ENCODE results near the gene IL17RD.

IL17RD gene

DNA sequence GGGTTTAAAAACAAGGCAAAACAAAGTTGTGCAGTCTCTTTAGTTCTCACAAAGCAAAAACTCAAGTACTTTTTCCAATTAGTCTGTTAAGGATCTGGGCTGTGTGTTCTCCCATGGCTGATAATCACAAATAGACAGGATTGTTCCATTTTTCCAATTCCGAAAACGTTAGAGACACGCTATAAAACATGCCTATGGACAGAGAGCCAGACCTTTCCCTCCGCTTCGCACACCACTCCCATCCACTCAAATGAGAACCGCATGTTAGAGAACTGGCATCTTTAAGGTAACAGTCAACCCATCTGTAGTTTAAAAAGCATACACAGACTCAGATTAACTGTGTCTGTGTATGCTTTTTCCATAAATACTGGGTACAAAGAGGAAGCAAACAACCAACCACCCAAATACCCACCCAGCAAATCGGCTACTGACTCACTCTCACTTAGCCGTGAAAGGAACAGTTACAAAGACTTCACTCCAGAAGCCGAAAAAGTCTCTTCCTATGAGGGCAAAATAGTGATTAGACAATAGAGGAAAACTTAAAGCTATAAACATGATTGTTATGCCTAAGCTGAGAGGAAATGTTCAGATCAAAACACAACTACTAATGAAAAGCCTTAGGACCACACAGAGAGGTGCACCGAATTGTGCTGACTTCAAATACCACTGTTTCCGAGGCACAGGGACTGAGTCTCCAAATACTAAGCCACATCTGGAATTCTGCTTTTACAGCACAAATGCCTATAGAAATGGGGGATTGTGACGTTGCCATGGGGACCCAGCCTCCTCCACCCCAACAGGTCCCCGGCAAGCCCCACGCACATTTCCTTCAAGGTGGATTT is 36.1 kb downstream of the IL17RD start:
- no peak for DNase-seq

DNA sequence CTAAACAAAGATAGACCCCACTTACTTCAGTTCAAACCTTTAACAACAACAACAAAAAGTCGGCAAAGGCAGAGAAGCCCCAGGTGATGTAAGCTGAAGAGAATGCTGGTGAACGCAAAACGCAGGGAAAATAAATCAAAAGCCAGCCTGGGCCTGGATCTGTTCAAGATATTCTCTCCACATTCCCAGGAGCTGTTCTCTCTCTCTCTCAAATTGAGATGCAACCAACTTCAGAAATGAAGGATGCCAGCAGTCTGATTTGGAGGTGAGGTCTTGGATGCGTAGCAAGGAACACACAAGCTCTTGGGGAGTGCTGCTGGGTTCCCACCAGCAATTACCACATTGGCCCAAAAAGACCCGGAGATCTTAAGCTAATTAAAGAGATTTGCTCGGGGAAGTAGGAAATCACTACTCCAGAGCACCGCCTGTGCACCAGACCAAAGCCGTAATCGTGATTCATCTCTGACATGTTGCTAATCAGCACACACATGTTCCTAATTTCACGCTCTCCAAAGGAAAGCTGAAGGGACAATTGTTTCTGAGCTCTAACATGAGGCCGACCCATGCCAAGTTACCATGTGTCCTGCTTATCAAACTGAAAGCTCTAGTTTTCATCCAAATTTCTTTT is 37.1 kb downstream of the IL17RD start:
- DNase-seq: no peak

DNA sequence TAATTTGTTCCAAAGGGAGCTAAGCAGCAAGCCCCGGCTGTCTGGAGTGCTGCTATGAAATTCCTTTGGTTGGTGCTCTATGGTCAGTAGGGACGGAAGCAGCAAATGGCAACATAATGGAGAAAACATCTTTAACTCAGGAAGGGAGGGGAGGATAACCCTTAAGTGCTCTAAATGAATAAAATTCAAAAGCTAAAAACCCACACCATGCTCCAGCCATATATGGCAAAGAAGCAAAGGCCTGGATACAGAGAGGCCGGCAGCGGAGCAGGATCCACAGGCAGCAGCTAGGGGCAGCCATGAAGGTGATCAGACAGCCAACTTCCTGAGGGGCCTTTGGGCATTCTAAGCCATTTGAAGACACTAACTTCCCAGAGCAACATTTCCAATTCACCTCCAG is 38.9 kb downstream of the IL17RD start:
- no peak for DNase-seq

DNA sequence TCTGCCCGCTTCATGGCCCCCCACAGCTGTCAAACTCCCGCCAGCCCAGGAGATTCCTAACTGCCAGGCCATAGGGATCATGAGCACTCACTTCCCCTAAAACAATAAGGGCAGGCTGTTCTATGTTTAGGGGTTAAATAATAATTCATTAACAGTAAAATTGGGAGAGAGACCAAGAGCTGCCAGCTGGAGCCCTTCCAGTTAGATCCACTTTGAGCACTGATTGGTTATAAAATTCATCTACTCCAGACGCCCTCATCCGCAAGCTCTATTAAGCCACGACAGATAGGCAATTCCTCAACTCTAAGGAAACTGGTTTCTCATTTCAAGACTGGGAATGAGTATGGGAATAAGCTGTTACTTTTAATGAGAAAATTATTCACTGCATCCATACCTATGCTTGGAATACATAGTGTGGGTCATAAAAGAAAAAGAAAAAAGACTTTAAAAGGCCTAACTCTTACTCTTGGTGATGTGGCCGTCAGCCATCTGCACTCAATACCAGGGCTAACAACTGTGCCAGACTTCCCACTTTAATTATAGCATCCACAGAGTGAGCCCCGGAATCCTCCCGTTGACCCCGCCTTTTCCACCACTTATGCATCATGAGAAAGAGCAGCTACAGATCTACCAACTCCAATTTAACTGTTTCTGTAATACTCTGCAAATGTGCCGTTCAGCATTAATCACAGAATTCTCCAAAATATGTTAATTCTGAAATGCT is 44.5 kb downstream of the IL17RD start:
- no peak for DNase-seq

DNA sequence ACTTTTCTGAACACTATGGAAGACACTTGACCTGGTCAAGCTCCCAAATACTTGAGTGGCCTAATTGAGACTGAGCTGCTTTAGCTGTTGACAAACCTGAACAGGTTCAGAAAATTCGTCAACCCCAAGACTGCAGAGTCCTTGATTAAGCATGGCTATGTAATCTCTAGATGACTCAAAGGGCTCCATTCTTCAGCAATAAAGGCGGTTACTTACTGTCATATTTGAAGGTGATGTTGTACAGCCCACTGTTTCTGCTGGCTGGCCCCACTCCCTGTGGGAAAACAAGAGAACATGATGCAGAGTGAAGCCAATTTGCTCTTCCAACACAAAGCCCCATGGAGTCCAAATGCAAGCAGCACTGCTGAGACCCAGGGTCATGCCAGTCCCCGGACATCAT is 45.1 kb downstream of the IL17RD start:
- DNase-seq: no peak

DNA sequence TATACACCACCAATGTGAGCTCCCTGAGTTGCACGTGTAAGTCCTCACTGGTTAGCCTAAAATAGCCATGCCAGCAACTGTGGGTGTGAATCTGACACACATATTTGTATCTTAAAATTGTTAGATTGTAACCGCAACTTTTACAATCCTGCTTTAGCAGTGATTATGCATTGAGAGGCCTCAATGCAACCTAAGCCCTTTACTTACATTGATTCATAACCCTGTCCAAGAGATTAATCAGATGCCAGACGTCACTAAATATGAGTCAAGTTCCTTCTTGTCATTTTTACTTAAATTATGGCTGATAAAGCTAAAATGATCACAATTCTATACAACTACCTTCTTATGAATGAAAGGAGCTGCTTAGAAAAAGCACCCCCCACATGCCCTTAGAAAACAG is 46.9 kb downstream of the IL17RD start:
- DNase-seq: no peak

DNA sequence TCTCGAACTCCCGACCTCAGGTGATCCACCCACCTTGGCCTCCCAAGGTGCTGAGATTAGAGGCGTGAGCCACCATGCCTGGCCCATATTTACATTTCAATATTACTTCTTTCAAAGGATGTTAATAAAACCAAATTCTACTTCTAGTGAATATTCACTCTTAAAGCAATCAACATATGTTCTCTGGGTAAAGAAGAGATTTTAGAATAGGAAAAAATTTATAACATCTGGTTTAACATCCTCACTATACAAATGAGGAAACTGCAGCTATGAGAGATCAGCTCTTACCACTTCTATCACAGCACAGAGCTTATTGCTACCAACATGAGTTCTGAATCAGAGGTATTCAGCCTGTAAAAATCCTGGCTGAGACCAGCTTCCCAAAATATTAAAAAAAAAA is 48.7 kb downstream of the IL17RD start:
- no peak for DNase-seq

DNA sequence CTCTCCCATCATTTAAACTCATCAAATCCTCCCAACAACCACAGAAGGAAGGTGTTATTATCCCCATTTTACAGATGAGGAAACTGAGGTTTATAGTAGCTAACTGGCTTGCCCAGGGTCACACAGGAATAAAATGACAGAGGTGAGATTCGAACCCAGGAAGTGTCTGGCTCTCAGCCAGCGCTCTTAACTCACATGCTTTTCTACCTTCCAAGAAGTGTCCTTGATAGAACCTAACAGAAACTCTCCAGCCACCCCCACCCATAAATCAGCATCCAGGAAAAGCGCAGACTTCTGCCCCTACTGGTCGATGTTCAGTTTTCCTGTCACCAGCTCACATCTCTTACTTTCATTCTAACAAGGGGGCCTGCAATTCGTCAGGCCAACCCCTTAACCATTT is 52.9 kb downstream of the IL17RD start:
- DNase-seq: no peak

DNA sequence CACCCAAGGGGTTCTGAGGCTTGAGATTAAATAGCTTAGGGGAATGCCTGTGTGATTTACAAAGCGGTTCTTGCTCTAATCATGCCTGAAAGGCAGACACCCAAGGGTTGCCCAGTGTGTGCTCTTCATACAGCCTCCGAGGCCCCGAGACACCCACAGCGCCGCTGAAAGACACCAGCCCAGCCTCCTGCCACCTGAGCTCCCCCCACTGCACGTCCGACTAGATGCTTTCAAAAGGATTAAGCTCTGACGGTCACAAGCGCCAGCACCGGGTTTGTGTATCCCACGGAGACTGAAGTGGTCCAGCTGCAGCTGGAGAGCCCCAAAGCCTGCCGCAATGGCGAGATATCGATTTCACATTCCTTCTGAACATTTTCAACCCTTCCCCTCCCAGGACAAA is 54.4 kb downstream of the IL17RD start:
- no peak for DNase-seq

DNA sequence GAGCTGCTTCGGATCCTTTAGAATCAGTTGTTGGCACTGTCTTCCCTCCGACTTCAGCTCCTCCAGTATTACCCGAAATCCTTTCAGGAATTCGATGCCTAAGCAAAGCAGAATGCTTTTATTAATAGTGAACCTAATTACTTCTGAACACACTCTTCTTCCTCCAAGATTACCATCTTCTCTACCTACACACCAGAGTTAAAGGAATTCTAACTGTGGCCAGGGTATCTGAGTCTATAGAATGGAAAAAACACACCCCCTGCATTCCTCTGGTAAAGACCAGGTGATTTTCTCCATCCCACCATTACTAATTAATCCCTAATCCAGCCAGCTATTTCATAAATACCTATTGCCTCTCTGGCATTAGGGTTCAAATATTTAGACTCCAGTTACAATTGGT is 54.9 kb downstream of the IL17RD start:
- no peak for DNase-seq

DNA sequence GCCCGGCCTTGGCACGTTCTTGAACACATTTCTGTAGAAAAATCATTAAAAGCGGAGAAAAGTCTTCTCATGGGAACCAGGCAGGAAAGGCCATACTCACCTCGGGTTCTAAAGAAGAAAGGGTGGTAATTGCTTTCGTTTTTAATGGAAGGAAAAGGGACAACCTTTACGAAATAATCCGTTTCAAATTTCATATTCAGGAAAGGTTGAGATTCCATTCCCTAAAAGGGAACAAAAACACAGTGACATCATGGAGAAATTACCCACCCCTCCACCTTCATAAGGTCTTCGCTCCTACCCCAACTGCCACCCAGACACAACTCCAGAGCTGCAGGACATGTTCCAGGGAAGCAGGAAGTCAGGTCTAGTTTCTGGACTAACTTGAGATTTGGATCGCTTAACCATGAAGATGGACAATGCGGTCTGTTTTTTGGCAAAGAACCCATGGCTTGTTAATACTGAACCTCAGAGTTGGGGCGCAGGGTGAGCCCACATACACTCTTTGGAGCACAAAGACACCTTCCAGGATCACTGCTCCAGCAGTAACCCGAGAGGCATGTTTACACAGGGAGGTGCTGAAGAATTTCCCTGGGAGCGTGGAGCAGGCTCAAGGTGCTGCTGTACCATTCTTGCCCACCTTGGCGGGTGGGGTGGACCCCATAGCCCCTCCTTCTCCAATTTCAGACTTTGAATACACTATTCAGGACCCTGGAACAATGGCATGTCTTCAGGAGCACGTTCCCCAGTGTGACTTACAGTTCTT is 55.5 kb downstream of the IL17RD start:
- no peak for DNase-seq

DNA sequence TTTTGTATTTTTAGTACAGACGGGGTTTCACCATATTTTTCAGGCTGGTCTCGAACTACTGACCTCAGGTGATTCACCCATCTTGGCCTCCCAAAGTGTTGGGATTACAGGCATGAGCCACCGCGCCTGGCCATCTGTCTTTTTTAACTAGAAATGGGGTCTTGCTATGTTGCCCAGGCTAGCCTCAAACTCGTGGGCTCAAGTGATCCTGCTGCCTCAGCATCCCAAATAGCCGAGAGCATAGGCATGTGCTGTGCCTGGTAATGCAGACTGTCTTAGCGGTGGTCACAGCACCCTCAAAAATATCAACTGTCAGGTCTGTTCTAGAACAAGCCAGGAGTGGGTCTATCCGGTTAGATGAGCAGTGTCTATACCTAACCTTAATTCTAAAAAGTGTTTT is 56.5 kb downstream of the IL17RD start:
- no peak for DNase-seq

DNA sequence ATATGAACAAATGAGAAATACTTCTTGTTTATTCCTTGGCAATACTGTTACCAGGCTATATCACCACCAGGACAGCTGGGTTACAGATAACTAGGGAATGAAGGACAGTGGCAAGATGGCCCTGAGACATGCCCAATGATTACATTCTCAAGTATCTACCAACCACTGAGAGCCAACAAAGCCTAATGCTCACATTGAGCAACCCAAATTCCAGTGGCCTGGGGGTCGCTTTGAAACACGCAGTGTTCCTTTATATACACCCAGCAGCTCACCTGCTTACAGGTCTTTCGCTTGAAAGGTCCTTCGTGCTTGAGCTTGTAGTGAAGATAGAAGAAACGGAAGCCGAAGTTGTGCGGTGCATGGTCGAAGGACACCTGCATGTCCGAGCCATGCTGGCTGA is 59.6 kb downstream of the IL17RD start:
- no peak for DNase-seq

DNA sequence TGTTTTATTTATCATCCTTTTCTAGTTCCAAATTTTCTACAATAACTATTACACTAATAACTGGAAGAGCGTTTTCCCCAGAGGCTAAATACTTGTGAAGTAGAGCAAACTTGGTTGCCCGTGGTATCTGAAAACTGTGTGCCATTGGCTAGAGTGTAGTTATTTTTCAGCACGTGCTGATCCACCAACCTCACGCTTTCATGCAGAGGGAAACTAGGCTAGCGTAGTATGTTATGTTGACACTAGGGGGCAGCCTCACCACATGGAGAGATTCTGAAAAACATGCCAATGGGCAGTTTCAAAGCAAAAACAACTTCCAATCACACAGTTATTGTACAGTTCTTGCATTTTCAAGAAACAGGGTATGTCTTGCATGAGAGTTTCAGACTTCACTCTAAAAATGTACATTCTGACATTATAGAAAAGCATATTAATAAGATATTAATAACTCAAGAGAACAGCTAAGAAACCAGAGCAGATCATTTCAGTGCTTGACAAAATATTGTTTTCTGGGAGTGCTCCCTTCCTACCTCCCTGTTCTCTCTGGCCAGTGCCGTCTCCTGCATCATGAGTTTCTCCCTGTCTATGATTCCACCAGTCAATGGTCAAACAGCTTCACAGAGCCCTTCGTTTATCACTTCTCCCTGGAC is 65.0 kb downstream of the IL17RD start:
- peak; percentile 19 for DNase-seq

DNA sequence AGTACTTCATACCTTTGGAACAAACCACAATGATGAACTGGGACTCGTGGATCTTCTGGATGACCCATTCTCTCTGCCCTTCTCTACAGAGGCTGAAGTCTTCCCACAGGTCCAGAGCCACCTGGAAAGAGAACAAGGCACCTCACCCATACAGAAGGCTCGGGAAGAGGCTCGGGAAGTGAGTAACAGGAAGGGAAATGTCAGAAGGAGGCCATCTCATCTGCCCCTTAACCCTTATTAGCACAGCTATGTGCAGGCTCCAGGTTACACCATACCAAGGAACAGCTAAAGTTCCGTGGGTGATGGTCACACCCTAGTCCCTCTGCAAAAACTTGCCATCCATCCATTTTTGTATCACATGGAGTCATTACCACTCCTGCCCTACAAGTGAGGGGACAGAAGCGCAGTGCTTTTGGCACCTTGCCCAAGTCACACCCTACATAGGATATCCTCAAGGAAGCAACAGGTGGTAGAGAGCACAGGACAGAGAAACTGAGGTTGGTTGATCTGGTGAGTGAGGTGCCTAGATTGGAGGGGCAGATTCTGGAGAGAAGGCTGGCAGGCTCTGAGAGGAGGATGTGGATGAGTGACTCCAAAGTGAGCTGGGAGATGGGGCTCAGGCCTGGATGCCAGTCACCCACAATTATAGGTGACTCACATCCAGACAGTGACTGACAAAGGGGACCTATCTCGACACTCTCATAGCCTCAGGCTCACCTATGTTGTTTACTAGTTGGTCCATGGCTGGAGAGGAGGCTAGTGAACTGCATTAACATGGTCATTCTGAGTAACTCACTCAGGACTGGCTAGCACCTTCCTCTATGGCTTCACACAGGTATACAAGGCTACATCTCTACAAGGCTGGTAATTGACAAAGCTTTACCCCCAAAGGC is 66.5 kb downstream of the IL17RD start:
- no peak for DNase-seq

DNA sequence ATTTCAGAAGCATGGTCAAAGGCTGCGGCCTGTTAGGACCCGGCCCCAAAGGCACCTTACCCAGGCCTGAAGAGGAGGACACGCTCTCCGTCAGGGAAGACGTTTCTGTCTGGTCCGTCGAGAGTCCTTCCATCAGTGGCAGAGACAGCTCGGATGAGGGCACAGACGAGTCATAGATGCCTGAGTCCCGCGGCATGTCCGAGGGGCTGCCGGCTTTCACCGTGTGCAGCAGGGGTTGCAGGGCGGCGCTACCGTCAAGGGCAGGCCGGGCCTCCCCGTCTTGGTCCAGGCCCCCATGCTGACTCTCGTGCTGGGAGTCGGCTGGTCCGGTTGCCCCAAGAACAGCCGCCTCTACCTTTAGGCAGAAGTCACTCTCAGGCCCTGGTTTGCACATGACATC is 67.6 kb downstream of the IL17RD start:
- DNase-seq: no peak

DNA sequence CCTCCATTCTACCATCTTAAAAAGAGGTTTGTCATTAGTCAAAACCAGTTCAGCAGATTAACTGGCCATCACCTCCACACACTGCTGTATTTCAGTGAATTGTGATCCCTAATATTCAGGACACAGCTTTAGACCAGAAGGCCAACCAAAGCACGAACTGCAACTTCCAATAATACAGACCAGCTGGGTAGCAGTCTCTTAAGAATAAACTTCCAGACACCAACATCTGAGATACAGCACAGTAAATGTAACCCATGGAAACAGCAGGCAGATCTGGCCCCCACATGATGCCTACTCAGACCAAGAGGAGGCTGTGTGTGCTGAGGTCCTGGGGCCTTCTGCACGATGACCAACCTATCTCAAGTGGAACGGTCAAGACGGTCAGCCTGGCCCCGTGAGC is 69.8 kb downstream of the IL17RD start:
- no peak for DNase-seq

DNA sequence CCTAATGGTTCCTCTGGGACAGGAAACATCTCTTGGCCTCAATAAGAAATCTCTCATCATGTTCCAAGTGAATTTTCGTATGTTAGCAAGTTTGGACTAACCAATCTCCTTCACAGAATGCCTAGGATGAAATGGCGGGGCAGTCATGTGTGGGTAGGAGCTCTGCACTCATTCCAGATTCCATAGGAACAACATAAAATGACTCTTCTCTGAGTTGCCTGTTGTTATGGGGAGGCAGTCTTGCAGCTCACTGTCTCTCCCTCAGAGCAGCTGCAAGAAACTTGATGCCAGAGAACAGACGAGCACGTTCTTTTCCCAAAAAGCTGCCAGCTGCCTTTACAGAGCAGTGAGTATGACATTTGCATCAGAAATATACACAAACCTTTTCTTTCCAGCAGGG is 70.6 kb downstream of the IL17RD start:
- no peak for DNase-seq

DNA sequence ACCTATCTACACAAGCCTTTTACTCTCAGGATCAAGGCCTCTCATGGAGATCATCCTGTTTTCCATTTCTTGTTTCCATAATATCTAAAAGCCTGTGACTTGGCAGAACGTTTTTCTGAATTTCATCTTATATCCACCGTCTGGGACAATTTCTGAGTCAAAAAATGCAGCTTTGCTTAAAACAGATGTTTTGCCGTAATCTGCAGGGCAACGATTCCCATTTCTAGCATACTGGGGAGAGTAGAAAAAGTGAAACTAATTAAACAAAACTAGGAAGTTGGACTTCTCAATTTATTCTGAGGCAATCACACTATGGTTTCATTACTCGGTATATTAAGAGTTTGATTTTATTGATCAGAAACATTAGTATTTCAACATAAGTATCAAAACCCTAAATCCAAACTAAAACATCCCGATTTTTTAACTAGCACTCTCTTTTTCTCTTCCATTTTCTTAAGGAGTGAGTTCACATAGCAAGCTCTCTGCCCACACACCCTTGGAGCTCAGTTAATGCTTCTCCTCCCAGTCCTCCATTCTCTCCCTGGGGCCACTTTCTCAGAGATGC is 71.1 kb downstream of the IL17RD start:
- no peak for DNase-seq

DNA sequence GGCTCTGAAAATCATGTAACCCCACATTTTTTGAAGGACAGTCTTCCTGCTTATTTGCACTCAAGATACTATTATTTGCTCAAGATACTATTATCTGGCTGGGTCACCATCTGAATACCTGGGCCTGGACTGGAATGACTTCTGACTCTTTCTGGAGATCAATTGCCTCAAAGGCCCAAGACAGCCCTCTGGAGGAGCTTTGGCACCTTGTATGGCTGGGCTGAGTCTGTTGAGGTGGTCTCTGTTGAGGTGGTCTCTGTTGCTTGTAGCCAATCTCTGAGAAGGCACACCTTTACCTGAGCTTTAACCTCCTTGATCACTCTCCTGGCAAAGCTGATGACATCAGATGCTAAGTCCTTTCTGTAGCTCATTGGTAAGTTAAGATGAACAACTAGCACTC is 71.7 kb downstream of the IL17RD start:
- no peak for DNase-seq

DNA sequence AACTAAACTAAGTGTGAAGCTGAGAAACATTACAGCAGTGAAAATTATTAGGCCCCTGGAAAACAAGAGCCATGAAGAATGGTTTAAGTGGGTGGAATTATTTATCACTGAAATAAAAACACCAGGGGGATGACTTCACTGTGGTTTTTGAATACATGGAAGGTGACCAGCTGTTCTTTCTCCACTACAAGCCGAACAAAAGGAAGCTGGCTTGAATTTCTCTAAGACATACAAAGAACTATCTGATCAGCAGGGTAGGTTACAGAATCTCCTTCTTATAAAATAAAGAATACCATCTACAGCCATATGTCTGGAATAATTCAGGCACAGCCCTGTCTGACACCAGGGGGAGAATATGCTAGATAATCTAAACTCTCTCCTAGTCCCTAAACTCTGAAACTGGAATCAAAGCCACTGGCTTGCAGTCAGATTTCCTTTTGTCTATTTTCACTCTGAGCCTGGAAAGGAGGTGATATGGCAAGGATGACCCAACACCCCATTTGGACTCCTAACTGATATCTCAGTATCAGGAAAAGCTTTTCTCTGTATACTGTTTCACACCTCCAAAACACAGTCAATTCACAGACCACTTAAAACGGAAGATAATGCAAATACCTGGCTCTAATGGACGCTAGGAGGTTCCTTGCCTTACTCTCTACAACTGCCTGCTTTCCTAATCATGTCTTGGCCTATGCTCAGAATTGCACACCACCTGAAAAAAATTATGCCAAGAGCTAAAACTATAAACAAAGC is 73.5 kb downstream of the IL17RD start:
- no peak for DNase-seq
